Smooth muscle cell of the brain vasculature (primary cell): Measurements from ENCODE around the gene IP6K3.

Experiments used
- DNase-seq: peaks from one replicate; pipeline ENCODE4 v3.0.0-alpha.2; 2012; ENCODE audit warnings: low read depth, low spot score

Gene IP6K3

DNA sequence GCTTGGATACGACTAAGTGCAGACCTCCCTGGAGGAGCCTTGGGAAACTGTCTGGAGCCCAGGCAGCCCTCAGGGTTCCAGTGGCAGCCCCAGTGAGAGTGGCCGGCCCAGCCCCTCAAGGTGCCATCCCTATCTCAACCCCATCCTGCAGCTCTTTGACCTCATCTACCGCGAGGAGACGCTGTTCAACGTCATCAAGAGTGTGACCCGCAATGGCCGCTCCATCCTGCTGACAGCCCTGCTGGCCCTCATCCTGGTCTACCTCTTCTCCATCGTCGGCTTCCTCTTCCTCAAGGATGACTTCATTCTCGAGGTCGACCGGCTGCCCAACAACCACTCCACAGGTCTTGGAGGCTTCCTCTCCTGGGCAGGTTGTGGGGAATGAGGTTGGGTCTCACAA is 55.9 kb downstream of the IP6K3 start:
- no peak for DNase-seq

DNA sequence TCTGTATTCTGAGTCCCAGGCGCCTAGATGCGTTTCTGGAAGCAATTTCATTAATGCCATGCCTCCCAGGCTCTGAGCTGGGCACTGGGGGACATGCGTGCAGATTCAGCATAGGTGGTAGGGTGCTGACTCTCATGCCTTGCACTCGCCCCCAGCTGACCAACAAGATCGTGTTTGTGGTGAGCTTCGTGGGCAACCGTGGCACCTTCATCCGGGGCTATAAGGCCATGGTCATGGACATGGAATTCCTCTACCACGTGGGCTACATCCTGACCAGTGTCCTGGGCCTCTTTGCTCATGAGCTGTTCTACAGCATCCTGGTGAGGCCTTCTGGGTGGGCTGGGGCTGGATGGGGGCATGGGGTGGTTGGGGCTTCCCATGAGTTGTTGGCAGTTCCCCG is 56.8 kb downstream of the IP6K3 start:
- DNase-seq, result no peak

DNA sequence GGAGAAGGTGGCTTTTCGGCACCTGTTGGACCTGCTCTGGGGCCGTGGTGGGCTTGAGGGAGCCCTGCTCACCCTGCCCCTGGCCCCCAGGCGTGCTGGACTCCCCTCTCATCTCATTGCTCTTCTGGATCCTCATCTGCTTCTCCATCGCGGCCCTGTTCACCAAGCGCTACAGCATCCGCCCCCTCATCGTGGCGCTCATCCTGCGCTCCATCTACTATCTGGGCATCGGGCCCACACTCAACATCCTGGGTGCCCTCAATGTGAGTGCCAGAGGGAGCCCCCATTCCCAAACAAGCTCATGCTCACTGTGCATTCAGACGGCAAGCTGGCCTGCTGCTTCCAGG is 57.6 kb downstream of the IP6K3 start:
- no peak for DNase-seq

DNA sequence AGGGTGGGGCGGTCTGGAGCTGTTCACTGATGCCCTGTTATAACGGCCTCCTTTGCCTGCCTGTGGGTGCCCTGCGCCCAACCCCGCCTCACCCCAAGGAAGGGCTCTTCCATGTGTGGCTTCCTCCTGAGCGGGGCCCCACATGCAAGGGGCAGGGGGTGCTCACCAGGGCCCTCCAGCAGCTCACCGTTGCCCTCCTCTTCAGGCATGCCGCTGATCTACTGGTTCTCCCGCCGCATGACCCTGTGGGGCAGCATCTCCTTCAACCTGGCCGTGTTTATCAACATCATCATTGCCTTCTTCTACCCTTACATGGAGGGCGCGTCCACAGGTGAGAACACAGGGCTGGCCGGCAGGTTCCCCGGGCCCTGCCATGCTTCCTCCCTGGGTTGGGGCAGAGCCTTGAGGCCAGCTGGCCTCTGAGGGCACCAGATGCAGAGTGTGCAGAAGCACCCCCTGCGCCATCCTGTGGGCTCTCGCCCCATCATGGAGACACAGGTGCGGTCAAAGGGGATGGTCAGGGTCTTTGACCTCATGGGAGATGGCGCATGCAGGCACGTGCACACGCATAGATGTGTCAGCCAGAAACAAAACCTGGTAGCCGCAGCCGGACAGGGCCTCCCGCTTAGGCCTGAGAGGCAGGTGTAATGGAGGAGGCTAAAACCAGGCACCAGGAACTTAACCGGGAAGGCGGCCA is 58.1 kb downstream of the IP6K3 start:
- DNase-seq, result no peak

DNA sequence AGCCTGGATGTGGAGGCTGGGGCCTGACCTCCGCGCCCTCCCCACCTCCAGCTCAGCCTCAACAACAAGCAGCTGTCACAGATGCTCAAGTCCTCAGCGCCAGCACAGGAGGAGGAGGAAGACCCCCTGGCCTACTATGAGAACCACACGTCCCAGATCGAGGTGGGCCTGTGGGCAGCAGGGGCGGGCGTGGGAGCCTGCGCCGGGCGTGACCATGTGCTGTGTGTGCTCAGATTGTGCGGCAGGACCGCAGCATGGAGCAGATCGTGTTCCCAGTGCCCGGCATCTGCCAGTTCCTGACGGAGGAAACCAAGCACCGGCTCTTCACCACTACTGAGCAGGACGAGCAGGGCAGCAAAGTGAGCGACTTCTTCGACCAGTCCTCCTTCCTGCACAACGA is 58.7 kb downstream of the IP6K3 start:
- DNase-seq, result no peak

DNA sequence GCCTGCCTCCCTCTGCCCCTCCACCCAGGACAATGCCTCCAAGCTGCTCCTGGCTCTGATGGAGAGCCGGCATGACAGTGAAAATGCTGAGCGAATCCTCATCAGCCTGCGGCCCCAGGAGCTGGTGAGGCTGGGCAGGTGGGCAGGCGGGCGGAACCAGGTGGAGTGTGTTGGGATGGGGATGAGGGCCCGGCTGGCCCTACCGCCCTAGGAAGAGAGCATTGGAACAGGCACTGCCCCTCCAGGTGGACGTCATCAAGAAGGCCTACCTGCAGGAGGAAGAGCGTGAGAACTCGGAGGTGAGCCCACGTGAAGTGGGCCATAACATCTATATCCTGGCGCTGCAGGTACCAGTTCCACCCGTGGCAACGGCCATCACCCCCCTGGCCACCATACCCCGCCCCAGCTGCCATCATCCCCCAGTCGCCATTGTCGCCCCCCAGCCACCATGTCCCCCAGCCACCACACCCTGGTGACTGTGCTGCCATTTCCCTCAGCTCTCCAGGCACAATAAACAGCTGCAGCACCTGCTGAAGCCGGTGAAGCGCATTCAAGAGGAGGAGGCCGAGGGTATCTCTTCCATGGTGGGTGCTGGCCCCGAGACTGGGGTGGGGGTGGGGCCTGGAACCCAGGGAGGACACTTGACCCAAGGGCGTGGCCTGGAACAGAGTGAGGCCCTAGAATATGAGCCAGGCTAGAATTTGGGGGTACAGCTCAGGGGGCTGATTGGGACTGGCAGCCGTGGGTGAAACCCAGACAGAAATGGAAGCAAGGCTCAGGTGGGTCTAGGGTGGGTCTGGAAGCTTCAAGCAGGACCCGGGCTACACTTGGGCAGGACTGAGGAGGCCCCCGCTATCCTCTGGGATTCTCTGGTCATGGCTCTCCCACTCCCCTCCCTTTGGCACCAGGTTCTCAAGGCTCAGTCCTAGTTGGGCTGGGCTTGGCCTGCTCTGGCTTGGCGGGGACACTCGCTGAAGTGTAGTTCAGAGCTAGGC is 59.4 kb downstream of the IP6K3 start:
- no peak for DNase-seq

DNA sequence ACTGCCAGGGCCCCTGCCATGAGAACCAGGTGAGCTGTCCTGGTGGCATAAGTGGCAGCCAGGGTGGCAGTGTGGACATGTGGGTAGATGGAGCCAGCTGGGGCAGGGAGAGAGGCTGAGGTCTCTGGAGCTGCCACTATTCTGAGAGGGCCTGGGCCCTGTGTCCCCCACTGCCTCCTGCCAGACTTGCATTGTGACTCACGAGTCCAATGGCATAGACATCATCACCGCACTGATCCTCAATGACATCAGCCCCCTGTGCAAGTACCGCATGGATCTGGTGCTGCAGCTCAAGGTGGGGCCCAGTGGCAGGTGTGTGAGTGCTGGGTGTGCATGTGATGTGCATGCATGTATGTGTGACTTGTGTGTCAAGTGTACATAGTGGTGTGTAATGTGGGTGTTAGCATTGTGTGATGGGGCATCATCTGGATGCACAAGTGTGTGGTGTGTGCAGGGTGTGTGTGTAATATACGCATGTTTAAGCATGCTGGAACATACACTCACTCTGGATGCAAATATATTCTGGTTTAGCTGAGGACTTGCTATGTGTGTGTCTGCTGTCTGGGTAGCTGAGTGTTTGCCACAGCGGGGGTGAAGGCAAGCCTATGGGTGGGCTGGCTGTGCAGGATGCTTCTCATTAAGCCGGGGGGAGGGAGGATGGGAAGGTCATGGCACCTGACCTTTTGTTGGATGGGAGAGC is 60.3 kb downstream of the IP6K3 start:
- no peak for DNase-seq

DNA sequence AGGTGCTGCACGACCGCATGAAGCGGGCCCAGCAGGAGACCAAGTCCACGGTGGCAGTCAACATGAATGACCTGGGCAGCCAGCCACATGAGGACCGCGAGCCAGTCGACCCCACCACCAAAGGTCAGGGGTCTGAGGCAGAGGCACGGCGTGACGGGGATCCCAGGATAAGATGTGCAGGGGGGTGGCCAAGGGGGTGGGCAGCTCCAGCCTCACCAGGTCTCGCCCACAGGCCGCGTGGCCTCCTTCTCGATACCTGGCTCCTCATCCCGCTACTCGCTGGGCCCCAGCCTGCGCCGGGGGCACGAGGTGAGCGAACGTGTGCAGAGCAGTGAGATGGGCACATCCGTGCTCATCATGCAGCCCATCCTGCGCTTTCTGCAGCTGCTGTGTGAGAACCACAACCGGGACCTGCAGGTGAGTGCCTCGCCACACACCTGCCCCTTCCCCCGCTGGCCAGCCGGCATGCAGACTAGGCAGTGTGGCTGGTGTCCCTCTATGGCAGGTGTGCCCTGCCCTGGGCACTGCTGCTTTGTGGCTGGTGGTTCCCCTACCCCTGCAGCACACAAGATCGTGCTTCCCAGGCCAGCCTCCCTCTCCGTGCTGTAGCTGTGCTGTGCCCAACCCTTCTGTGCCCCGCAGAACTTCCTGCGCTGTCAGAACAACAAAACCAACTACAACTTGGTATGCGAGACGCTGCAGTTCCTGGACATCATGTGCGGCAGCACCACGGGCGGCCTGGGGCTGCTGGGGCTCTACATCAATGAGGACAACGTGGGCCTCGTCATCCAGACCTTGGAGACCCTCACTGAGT is 61.1 kb downstream of the IP6K3 start:
- DNase-seq, result no peak

DNA sequence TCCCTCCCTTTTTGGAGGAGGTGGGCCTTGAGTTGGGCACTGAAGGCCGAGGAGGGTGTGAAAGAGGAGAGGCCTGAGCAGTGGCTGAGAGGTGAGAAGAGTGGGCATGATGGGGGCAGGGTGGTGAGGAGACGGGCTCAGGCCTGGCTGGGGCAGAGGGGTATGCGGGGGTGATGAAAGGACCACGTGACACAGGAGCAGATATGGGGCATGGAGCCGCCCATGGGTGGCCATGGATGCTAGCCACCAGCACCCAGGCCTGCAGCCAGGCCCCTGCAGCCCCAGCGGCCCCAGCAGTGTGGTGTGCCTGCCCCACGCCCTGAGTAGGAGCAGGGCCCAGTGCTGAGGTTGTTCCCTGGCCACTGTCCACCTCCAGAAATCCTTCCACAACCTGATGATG is 61.7 kb downstream of the IP6K3 start:
- DNase-seq, result no peak

DNA sequence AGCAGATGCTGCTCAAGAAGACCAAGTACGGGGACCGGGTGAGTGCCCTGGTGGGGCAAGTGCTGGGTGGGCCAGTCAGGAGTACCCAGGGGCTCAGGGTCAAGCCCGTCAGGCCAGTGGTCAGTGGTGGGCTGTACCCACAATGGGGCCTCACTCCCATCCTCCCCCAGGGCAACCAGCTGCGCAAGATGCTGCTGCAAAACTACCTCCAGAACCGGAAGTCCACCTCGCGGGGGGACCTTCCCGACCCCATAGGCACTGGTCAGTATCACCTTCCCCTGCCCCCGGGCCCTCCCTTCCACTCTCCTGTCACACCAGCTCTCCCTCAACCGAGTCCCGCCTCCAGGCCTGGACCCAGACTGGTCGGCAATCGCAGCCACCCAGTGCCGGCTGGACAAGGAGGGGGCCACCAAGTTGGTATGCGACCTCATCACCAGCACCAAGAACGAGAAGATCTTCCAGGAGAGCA is 62.2 kb downstream of the IP6K3 start:
- DNase-seq, result no peak

DNA sequence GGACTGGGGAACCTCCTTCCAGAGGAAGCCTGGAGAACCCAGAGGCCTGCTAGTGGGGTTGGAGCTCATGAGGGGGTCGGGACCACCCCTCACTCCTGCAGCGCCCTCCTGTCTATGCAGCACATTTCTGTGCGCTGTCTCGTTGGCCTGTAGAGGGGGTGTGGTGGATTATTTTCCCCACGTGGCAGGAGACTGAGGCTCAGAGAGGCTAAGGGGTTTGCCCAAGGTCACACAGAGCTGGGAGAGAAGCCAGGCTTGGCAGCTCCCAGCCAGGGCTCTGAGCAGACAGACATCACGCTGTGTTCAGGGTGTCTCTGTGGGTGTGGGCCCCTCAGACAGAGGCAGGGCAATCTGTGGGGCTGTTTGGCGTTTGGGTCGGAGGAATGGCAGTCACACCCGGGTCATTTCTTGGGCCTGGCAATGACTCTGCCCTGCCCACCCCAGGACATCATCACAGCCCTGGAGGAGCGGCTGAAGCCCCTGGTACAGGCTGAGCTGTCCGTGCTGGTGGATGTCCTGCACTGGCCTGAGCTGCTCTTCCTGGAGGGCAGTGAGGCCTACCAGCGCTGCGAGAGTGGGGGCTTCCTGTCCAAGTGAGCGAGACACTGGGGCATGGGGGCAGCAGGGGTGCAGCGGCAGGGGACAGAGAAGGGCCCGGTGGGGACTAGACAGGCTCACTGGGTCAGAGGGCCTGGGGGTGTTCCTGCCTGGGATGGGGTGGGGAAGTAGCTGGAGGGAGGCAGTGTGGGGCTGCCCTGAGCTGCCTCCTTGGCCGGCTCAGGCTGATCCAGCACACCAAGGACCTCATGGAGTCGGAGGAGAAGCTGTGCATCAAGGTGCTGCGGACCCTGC is 62.9 kb downstream of the IP6K3 start:
- no peak for DNase-seq

DNA sequence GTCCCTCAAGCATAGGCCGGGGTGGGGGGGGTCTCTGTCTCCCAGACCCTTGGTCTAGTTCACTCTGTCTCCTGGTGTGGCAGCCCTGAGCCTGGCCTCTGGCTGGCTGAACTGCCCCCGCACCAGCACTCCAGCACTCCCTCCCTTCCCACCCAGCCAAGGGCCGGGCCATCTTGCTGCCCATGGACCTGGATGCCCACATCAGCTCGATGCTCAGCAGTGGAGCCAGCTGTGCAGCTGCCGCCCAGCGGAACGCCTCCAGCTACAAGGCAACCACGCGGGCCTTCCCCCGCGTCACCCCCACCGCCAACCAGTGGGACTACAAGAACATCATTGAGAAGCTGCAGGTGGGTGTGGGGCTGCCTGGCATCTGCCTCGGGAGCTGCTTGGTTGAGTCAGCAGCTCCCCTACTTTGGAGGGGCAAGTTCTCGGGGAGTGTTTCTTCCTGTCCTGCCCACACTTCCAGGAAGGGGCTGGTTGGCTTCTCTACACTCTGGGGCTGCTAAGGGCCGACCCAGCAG is 63.6 kb downstream of the IP6K3 start:
- no peak for DNase-seq

DNA sequence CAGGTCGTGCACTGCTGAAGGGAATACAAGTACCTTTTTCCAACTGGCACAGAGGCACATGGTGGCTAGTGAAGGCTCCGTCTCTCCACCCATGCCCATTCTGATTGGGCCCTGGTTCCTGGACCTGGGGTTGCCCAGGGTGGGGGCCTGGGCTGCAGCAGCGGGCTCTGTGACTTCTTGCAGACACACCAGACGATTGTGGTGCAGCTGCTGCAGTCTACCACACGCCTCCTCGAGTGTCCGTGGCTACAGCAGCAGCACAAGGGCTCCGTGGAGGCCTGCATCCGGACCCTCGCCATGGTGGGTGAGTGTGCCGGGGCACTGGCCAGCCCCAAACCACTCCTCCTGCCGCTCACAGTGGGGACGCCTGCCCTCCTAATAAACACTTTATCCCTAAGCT is 64.4 kb downstream of the IP6K3 start:
- DNase-seq, result no peak

DNA sequence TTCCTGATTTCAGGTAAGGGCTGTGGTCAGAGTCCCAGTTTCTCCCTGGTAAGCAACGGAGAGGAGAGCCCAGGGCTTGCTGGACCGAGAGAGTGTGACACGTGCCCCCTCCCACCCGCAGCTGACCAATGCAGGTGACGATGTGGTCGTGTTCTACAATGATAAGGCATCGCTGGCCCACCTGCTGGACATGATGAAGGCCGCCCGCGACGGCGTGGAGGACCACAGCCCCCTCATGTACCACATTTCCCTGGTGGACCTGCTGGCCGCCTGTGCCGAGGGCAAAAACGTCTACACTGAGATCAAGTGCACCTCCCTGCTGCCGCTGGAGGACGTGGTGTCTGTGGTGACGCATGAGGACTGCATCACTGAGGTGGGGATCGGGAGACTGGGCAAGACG is 66.9 kb downstream of the IP6K3 start:
- no peak for DNase-seq

DNA sequence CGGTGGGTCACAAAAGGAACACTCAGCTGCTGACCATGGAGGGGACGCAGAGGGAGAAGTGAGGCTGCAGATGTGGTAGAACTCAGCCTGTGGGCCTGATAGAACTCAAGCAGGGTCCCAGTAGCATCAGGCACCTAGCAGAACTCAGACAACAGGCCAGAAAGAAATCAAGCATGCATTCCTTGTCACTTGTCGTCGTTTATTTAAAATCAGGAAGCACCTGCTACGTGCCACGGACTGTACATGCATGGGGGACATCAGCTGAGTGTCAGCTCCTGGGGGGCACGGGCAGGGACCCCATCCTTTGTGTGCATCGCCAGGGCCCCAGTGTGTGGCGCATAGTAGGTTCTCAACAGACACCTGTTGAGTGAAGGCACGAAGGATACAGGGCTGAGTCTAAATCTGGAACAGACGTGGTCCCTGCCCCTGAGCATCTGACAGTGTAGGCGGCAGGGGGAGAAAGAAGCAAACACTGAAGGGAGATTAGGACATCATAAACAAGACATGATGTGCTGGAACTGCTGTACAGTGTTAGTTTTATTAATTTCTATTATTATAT is 67.7 kb downstream of the IP6K3 start:
- no peak for DNase-seq

DNA sequence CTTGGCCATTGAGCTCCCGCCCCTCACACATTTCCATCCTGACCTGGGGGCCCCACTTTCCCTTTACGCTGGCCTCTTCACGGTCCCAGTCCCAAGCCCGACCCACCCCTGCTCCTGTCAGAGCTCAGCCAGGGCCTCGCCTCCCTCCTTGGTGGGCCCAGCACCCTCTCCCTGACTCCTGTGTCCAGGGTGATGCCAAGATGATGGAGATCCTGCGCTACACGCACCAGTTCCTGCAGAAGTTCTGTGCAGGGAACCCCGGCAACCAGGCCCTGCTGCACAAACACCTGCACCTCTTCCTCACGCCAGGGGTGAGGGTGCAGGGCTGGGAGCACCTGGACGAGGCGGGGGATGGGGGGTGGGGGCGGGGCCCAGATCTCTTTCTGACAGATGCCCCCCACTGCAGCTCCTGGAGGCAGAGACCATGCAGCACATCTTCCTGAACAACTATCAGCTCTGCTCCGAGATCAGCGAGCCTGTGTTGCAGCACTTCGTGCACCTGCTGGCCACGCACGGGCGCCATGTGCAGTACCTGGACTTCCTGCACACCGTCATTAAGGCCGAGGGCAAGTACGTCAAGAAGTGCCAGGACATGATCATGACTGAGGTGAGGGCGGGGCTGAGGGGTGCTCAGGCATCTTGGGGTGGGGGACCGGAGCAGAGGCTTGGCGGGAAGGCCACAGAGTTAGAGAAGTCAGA is 68.3 kb downstream of the IP6K3 start:
- DNase-seq, result no peak

DNA sequence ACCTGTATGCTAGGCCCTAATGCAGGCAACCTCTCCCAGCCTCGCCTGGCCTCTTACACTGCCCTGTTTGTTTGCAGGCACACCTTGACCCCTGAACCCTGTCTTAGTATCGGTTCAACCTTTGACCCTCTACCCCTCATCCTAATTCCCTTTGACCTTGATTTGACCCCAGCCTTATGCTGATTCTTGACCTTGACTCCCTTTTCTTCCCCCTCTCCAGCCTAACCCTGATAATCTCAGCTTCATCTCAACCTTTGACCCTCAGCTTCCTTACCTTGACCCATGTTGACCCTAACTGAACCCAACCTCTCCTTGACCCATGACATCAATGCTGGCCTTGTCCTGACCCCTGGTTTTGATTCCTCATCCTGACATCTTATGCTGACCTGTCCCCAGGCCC is 69.0 kb downstream of the IP6K3 start:
- no peak for DNase-seq

DNA sequence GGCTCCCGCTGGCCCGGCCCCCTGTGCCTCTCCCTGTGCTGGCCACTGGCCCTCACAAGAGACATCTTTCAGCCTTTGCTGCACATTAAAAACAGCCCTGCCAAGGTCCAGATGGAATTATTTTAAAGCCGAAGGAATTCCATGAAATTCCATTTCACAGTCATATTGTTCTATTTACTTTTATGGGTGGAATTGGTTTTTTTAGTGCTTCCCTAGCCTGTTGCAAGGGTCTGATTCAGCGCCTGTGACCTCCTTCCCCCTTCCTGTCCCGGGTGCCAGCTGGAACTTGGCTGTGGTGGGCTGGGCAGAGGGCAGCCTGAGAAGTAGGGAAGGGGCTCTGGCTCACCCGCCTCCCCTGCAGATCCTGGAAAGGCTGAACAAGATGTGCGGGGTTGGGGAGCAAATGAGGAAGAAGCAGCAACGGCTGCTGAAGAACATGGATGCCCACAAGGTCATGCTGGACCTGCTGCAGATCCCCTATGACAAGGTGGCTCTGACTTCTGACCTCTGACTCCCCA is 69.5 kb downstream of the IP6K3 start:
- DNase-seq, result no peak
